Upper lobe of left lung (tissue), 4 donors: ENCODE results near the gene ATP11A.

ENCODE experiments used
- CTCF ChIP-seq, 6 experiments: fragments of 450-650 bp in 4 of 6; fragments of 200-600 bp in 2 of 6; sonication (generic) in 2 of 6; IDR thresholded peaks; one replicate each; pipeline ENCODE4 v1.5.1; 2016 to 2019; ENCODE audit warnings: antibody characterized with exemption in 6 of 6
- POLR2AphosphoS5 ChIP-seq, 2 donors: sonication (generic); formaldehyde crosslinking; IDR thresholded peaks; one replicate each; pipeline ENCODE4 v1.5.1; 2017; ENCODE audit warnings: antibody characterized with exemption in 2 of 2

DNA sequence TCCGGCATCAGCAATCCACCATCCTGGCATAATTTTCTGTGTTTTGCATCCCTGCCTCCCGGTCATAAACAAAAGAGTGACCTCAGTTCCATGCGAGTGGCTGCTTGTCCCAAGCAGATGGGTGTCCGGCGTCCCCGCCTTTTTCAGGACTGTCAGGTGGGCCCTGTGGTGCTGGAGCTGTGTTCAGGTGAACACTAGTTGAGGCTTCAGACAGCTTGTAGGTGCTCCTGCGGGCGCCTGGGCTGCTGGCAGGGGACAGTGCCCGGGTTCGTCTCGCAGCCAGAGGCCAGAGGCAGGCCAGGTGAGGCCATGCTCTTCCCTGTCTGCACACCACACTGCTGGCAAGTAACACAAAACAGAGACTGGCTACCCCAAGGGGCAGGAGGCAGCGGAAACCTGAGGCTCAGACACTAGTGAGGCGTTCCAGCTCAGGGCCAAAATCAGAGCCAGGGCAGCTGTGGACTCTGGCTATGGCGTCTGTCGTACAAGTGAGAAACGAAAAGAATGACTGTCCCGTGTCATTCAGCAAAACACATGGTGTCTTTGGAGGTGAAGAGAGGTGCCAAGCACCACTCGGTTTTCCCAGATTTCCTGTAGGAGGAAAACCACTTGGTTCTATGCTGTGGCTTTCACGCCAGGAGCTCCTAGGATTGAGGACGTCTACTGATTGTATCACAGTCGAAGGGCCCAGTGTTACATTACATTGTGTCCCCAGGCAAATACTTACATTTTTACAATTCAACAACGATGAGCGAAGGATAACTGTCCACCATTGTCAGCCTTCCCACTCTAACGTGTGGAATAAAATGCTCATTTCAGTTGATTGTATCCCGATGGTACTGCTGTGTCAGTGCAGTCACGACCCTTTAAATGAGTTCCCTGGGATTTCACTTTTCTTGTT, 104.0 kb downstream of the ATP11A start:
- TF ChIP-seq CTCF (IDR thresholded peaks at IDR 0.05) (no peak), POLR2AphosphoS5 (IDR thresholded peaks at IDR 0.05) (no peak)
